MCF 10A (cell line): ENCODE data around the gene MET. TPM values are rescaled to one million over a fixed set of nuclear protein-coding genes. Genes with fewer than 3 reads are reported as not detected.

Experiments used
- BruUV-seq: library from RNA; stranded (reverse); fragments of 400-500 nt; replicated peaks from 2 replicates; lab custom pipeline; 2021; lab: Mats Ljungman, UMichigan
- CTCF ChIA-PET: fragments of 300-600 bp; sonication (Branson Sonifier 250); formaldehyde crosslinking; extraction: SDS; loops from one replicate; lab custom pipeline; 2021; ENCODE audit warnings: antibody characterized with exemption, inconsistent platforms; lab: Yijun Ruan, JAX
- POLR2A ChIA-PET: fragments of 300-600, 350-650 bp; sonication (Branson Sonifier 250); formaldehyde crosslinking; extraction: SDS; loops from one replicate; lab custom pipeline; 2020; ENCODE audit warnings: antibody characterized with exemption, inconsistent platforms; lab: Yijun Ruan, JAX
- DNase-seq: peaks from one replicate; pipeline ENCODE4 v3.0.0-alpha.2; 2018; ENCODE audit not compliant: unreplicated experiment
- H3K27ac Mint-ChIP-seq: one replicate; pipeline ENCODE4 v1.8.0; 2022; ENCODE audit warnings: mild to moderate bottlenecking, low read depth, mixed read lengths; ENCODE audit not compliant: unreplicated experiment
- H3K27me3 Mint-ChIP-seq: one replicate; pipeline ENCODE4 v1.8.0; 2022; ENCODE audit warnings: mixed read lengths; ENCODE audit not compliant: insufficient read depth, unreplicated experiment
- H3K36me3 Mint-ChIP-seq: one replicate; pipeline ENCODE4 v1.8.0; 2022; ENCODE audit warnings: mild to moderate bottlenecking, moderate library complexity, mixed read lengths; ENCODE audit not compliant: insufficient read depth, unreplicated experiment
- H3K4me1 Mint-ChIP-seq: one replicate; pipeline ENCODE4 v1.8.0; 2022; ENCODE audit warnings: mixed read lengths; ENCODE audit not compliant: insufficient read depth, unreplicated experiment
- H3K4me3 Mint-ChIP-seq: one replicate; pipeline ENCODE4 v1.8.0; 2022; ENCODE audit warnings: mild to moderate bottlenecking, moderate library complexity, mixed read lengths; ENCODE audit not compliant: unreplicated experiment
- H3K9me3 Mint-ChIP-seq: one replicate; pipeline ENCODE4 v1.8.0; 2022; ENCODE audit warnings: mixed read lengths; ENCODE audit not compliant: unreplicated experiment
- intact Hi-C: fragments of 100-400 bp; cut with micrococcal nuclease; formaldehyde crosslinking; loops from 2 replicates; pipeline ENCODE4 v1.14.1; 2022
- total RNA-seq: library from RNA; stranded (reverse); gene quantifications from 2 replicates; pipeline ENCODE4 v1.2.3, GENCODE V29; 2022
- TF ChIP-seq, protein P1 (sequence below): fragments of 200-600 bp; IDR thresholded peaks from one replicate; pipeline ENCODE4 v1.8.0; 2022; ENCODE audit warnings: antibody characterized with exemption, mild to moderate bottlenecking; ENCODE audit not compliant: unreplicated experiment

The MET gene
- total RNA-seq, 1 experiment from 2014 or later = 129 TPM

DNA sequence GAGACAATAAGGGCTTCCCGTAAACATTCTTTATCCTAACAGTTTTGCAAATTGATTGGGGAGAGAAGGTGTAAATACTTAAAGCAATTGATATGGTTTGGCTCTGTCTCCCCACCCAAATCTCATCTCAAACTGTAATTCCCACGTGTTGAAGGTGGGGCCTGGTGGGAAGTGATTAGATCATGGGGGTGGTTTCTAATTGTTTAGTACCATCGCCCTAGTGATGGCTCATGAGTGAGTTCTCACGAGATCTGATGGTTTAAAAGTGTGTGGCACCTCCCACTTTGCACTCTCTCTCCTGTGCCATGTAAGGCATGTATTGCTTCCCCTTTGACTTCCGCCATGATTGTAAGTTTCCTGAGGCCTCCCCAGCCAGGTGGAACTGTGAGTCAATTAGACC lies 168.3 kb downstream of the MET start:
- Mint-ChIP-seq H3K36me3 (no peaks in the 10 kb centered on the region), H3K4me3 (no peak overlapping the region), H3K9me3 (no peaks in the 10 kb centered on the region), H3K27ac (no peak overlapping the region), H3K27me3 (peaks cover 13% of the 10 kb centered on the region), H3K4me1 (peaks cover 11% of the 10 kb centered on the region)
- TF ChIP-seq, protein P1, sequence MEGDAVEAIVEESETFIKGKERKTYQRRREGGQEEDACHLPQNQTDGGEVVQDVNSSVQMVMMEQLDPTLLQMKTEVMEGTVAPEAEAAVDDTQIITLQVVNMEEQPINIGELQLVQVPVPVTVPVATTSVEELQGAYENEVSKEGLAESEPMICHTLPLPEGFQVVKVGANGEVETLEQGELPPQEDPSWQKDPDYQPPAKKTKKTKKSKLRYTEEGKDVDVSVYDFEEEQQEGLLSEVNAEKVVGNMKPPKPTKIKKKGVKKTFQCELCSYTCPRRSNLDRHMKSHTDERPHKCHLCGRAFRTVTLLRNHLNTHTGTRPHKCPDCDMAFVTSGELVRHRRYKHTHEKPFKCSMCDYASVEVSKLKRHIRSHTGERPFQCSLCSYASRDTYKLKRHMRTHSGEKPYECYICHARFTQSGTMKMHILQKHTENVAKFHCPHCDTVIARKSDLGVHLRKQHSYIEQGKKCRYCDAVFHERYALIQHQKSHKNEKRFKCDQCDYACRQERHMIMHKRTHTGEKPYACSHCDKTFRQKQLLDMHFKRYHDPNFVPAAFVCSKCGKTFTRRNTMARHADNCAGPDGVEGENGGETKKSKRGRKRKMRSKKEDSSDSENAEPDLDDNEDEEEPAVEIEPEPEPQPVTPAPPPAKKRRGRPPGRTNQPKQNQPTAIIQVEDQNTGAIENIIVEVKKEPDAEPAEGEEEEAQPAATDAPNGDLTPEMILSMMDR = no peak
- no peak for DNase-seq
- POLR2A ChIA-PET = no interaction called here
- intact Hi-C loops = no loop called here
- BruUV-seq = no TSS peak
- CTCF ChIA-PET = interaction anchor here (0.5 to 1.0 kb wide), 2 partner anchors 26 to 250 kb away, joined by 3 read pairs; no protein-coding TSS in a partner anchor

- no peaks in the 10 kb centered on the region for H3K36me3 Mint-ChIP-seq
- H3K9me3 Mint-ChIP-seq = no peaks in the 10 kb centered on the region
- CTCF ChIA-PET = no interaction called here
- no peak overlapping the region for H3K4me3 Mint-ChIP-seq
- TF ChIP-seq, protein P1 = no peak
- H3K27me3 Mint-ChIP-seq = peaks cover 13% of the 10 kb centered on the region
- no peak for DNase-seq
- POLR2A ChIA-PET = interaction anchor here (1.2 kb wide), 1 partner anchor 9 kb away, joined by 3 read pairs; no protein-coding TSS in a partner anchor
- H3K27ac Mint-ChIP-seq = no peak overlapping the region
- no TSS peak for BruUV-seq
- intact Hi-C loops = no loop called here
- H3K4me1 Mint-ChIP-seq = no peaks in the 10 kb centered on the region
Observed at GRCh38 chr7:116842371-116842770, 170.4 kb downstream of the MET start.

- Mint-ChIP-seq H3K9me3 (no peaks in the 10 kb centered on the region), H3K36me3 (no peaks in the 10 kb centered on the region), H3K27ac (no peak overlapping the region), H3K4me1 (no peaks in the 10 kb centered on the region), H3K27me3 (peaks cover 13% of the 10 kb centered on the region), H3K4me3 (no peak overlapping the region)
- no peak for DNase-seq
- no TSS peak for BruUV-seq
- POLR2A ChIA-PET = interaction anchor here (0.6 to 1.2 kb wide), 2 partner anchors 10 to 71 kb away, joined by 3 read pairs; no protein-coding TSS in a partner anchor
- TF ChIP-seq, protein P1 = no peak
- intact Hi-C loops = no loop called here
- CTCF ChIA-PET = interaction anchor here (0.6 to 0.7 kb wide), 3 partner anchors 29 to 35 kb away, joined by 3 to 4 read pairs (median 3); no protein-coding TSS in a partner anchor
Observed at GRCh38 chr7:116843378-116843777, 171.4 kb downstream of the MET start.

Other genes starting within 250 kb of the MET start
- gene CAV2, start 172.5 kb upstream of the MET start, total RNA-seq = 155 and 171 TPM in 2 replicates
- gene CAV1, start 147.2 kb upstream of the MET start, total RNA-seq = 225 and 267 TPM in 2 replicates
- 173 and 210 TPM in 2 replicates for gene CAPZA2, start 190.4 kb downstream of the MET start, total RNA-seq